CD4-positive, CD25-positive, alpha-beta regulatory T cell (primary cell): ENCODE data around the gene GTF2E1. TPM values are rescaled to one million over a fixed set of nuclear protein-coding genes. Genes with fewer than 3 reads are reported as not detected.

Experiments used
- ATAC-seq, 2 donors: fragments of 150-1000 bp; cut with Tn5 transposase; one replicate each; pipeline ENCODE4 v1.10.0; 2021; ENCODE audit warnings: low read depth in 2 of 2, moderate number of reproducible peaks in 2 of 2, moderate library complexity in 1 of 2
- DNase-seq, 3 donors: peaks; one replicate each; pipeline versions ENCODE4 v3.0.0 to v3.0.0-alpha.2; 2012 to 2022; ENCODE audit warnings: mixed read lengths in 1 of 3
- H3K27ac ChIP-seq: one replicate; pipeline ENCODE4 v1.7.0; 2013; ENCODE audit warnings: mild to moderate bottlenecking, low read length; ENCODE audit not compliant: insufficient read depth, poor library complexity, severe bottlenecking
- H3K27me3 ChIP-seq: one replicate; pipeline ENCODE4 v1.7.0; 2013; ENCODE audit warnings: low read length; ENCODE audit not compliant: control insufficient read depth, insufficient read depth
- H3K36me3 ChIP-seq: one replicate; pipeline ENCODE4 v1.7.0; 2013; ENCODE audit warnings: mild to moderate bottlenecking, low read length, moderate library complexity; ENCODE audit not compliant: control insufficient read depth, insufficient read depth
- H3K4me1 ChIP-seq: 2 replicates; pipeline ENCODE4 v1.7.0; 2013; ENCODE audit warnings: mild to moderate bottlenecking, low read length; ENCODE audit not compliant: insufficient read depth, control insufficient read depth, poor library complexity, severe bottlenecking
- H3K4me3 ChIP-seq: one replicate; pipeline ENCODE4 v1.7.0; 2013; ENCODE audit warnings: low read depth, mild to moderate bottlenecking, low read length, moderate library complexity
- H3K9me3 ChIP-seq, 2 experiments: 1 replicate in 1 of 2; 2 replicates in 1 of 2; pipeline ENCODE4 v1.7.0; 2013; ENCODE audit warnings: low read length in 2 of 2, mild to moderate bottlenecking in 1 of 2, moderate library complexity in 1 of 2; ENCODE audit not compliant: control insufficient read depth in 2 of 2
- H3K27ac Mint-ChIP-seq, 3 donors: one replicate each; pipeline ENCODE4 v1.8.0; 2020 to 2022; ENCODE audit warnings: mild to moderate bottlenecking in 3 of 3, mixed read lengths in 3 of 3, moderate library complexity in 2 of 3
- H3K27me3 Mint-ChIP-seq: one replicate; pipeline ENCODE4 v1.8.0; 2022; ENCODE audit warnings: mild to moderate bottlenecking, mixed read lengths
- H3K36me3 Mint-ChIP-seq: one replicate; pipeline ENCODE4 v1.8.0; 2020; ENCODE audit warnings: mixed read lengths
- H3K4me1 Mint-ChIP-seq, 4 donors: one replicate each; pipeline ENCODE4 v1.8.0; 2020 to 2022; ENCODE audit warnings: mixed read lengths in 4 of 4, mild to moderate bottlenecking in 1 of 4
- H3K4me3 Mint-ChIP-seq, 4 donors: one replicate each; pipeline ENCODE4 v1.8.0; 2020 to 2022; ENCODE audit warnings: mild to moderate bottlenecking in 4 of 4, mixed read lengths in 4 of 4, moderate library complexity in 3 of 4
- H3K9me3 Mint-ChIP-seq, 7 donors: one replicate each; pipeline ENCODE4 v1.8.0; 2020 to 2022; ENCODE audit warnings: mixed read lengths in 7 of 7, mild to moderate bottlenecking in 3 of 7, moderate library complexity in 2 of 7
- polyA plus RNA-seq, 4 donors: library from polyadenylated mRNA; unstranded; fragments of 300-500 nt; fragmentation: Illumina TruSeq; gene quantifications; one replicate each; pipeline ENCODE4 v1.2.3, GENCODE V29; 2021
- total RNA-seq: library from RNA; stranded (reverse); gene quantifications from one replicate; pipeline ENCODE4 v1.2.3, GENCODE V29; 2022

GTF2E1 gene
- total RNA-seq = 14.7 TPM
- 10 to 100 TPM; 16.6 to 23.1 (median 20.2) TPM for polyA plus RNA-seq

GRCh38 chr3:120742198-120742848 lies at the start of gene GTF2E1, which contains the start of gene RABL3:
TSS of gene GTF2E1 (plus strand) at chr3:120742744. CDS start at chr3:120750553, 7,809 bp downstream.
TSS of gene RABL3 (minus strand) at chr3:120742516. CDS start at chr3:120742507, 9 bp downstream.
- ATAC-seq = peak; percentile 98
- Mint-ChIP-seq H3K4me3 (peak within 1 kb of the TSS; percentile 93 to 96 (median 94)), H3K36me3 (peaks cover 4% of the 10 kb centered on the region), H3K4me1 (peaks cover 20 to 53% (median 35%) of the 10 kb centered on the region in 4 donors), H3K9me3 (peaks cover 0 to 3% (median 0%) of the 10 kb centered on the region in 7 donors), H3K27ac (peak within 1 kb of the TSS; percentile 82 to 98 (median 97)), H3K27me3 (no peaks in the 10 kb centered on the region)
- peak; percentile 97 to 99 (median 97) for DNase-seq
- peaks cover 18% of the 10 kb centered on the region for H3K4me1 ChIP-seq
- H3K36me3 ChIP-seq = peaks cover 2% of the 10 kb centered on the region
- H3K9me3 ChIP-seq = no peaks in the 10 kb centered on the region
- H3K27ac ChIP-seq = peak within 1 kb of the TSS; percentile 99
- H3K4me3 ChIP-seq = peak within 1 kb of the TSS; percentile 99
- no peaks in the 10 kb centered on the region for H3K27me3 ChIP-seq

- DNase-seq (no peak), ATAC-seq (no peak)
- Histone ChIP-seq H3K27me3 (no peaks in the 10 kb centered on the region), H3K9me3 (no peaks in the 10 kb centered on the region), H3K36me3 (peaks cover 41% of the 10 kb centered on the region), H3K27ac (no peak overlapping the region), H3K4me3 (no peak overlapping the region), H3K4me1 (no peaks in the 10 kb centered on the region)
- no peaks in the 10 kb centered on the region for H3K9me3 Mint-ChIP-seq
- H3K36me3 Mint-ChIP-seq = peaks cover 39% of the 10 kb centered on the region
- H3K4me1 Mint-ChIP-seq = peaks cover 0 to 24% (median 4%) of the 10 kb centered on the region in 4 donors
- H3K27me3 Mint-ChIP-seq = no peaks in the 10 kb centered on the region
- H3K4me3 Mint-ChIP-seq = no peak overlapping the region
- H3K27ac Mint-ChIP-seq = no peak overlapping the region
Measured at GRCh38 chr3:120693439-120694171, 48.9 kb upstream of the GTF2E1 start.

- H3K36me3 ChIP-seq = peaks cover 29% of the 10 kb centered on the region
- H3K27me3 Mint-ChIP-seq = no peaks in the 10 kb centered on the region
- peaks cover 0 to 8% (median 3%) of the 10 kb centered on the region in 7 donors for H3K9me3 Mint-ChIP-seq
- H3K4me1 ChIP-seq = no peaks in the 10 kb centered on the region
- DNase-seq = no peak
- H3K4me3 ChIP-seq = no peak overlapping the region
- no peak overlapping the region for H3K4me3 Mint-ChIP-seq
- H3K36me3 Mint-ChIP-seq = peaks cover 53% of the 10 kb centered on the region
- peaks cover 14 to 19% (median 16%) of the 10 kb centered on the region in 4 donors for H3K4me1 Mint-ChIP-seq
- ATAC-seq = no peak
- no peak overlapping the region for H3K27ac Mint-ChIP-seq
- H3K27ac ChIP-seq = no peak overlapping the region
- H3K27me3 ChIP-seq = no peaks in the 10 kb centered on the region
- H3K9me3 ChIP-seq = peaks cover 6 to 8% of the 10 kb centered on the region in 2 experiments
Measured at GRCh38 chr3:120699333-120699732, 43.2 kb upstream of the GTF2E1 start.

- no peaks in the 10 kb centered on the region for H3K27me3 Mint-ChIP-seq
- DNase-seq (no peak), ATAC-seq (no peak)
- H3K4me3 ChIP-seq = no peak overlapping the region
- no peak overlapping the region for H3K4me3 Mint-ChIP-seq
- no peaks in the 10 kb centered on the region for H3K27me3 ChIP-seq
- no peak overlapping the region for H3K27ac ChIP-seq
- H3K36me3 Mint-ChIP-seq = peaks cover 55% of the 10 kb centered on the region
- H3K4me1 Mint-ChIP-seq = peaks cover 12 to 32% (median 20%) of the 10 kb centered on the region in 4 donors
- peaks cover 6 to 8% of the 10 kb centered on the region in 2 experiments for H3K9me3 ChIP-seq
- peaks cover 47% of the 10 kb centered on the region for H3K36me3 ChIP-seq
- H3K4me1 ChIP-seq = no peaks in the 10 kb centered on the region
- no peak overlapping the region for H3K27ac Mint-ChIP-seq
- peaks cover 0 to 8% (median 5%) of the 10 kb centered on the region in 7 donors for H3K9me3 Mint-ChIP-seq
Measured at GRCh38 chr3:120705884-120706582, 36.5 kb upstream of the GTF2E1 start.

- H3K9me3 ChIP-seq = peaks cover 6 to 8% of the 10 kb centered on the region in 2 experiments
- no peak for DNase-seq
- Mint-ChIP-seq H3K27ac (peak overlapping the region in 1 of 3 donors; percentile 5), H3K36me3 (peaks cover 47% of the 10 kb centered on the region), H3K4me3 (no peak overlapping the region), H3K9me3 (peaks cover 0 to 8% (median 5%) of the 10 kb centered on the region in 7 donors), H3K4me1 (peaks cover 7 to 25% (median 17%) of the 10 kb centered on the region in 4 donors), H3K27me3 (no peaks in the 10 kb centered on the region)
- H3K36me3 ChIP-seq = peaks cover 47% of the 10 kb centered on the region
- H3K4me1 ChIP-seq = no peaks in the 10 kb centered on the region
- H3K27ac ChIP-seq = no peak overlapping the region
- no peak overlapping the region for H3K4me3 ChIP-seq
- H3K27me3 ChIP-seq = no peaks in the 10 kb centered on the region
- ATAC-seq = no peak
Measured at GRCh38 chr3:120706950-120707349, 35.6 kb upstream of the GTF2E1 start.

DNA sequence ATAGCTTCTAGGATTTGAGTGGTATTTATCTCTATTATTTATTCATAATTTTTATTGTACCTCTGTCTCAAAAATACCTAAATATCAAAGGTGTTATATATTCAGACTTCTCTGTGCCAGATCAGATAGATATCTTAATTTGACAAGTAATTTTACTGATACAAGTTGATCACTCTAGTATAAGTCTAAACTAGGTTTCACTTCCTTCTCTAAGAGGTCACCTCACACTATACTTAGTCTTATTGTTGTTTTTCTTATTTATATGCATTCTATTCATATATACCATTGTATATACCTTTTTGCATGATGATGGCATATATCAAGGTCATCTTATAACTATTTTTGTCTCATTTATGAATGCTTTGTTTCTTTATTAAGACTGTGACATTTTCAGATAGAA lies 34.1 kb upstream of the GTF2E1 start:
- H3K36me3 Mint-ChIP-seq = peaks cover 48% of the 10 kb centered on the region
- peaks cover 0 to 7% (median 3%) of the 10 kb centered on the region in 7 donors for H3K9me3 Mint-ChIP-seq

GRCh38 chr3:120710369-120710768 lies 32.2 kb upstream of the GTF2E1 start:
- Histone ChIP-seq H3K27me3 (no peaks in the 10 kb centered on the region), H3K9me3 (no peaks in the 10 kb centered on the region), H3K4me1 (no peaks in the 10 kb centered on the region), H3K4me3 (no peak overlapping the region), H3K27ac (no peak overlapping the region), H3K36me3 (peaks cover 20% of the 10 kb centered on the region)
- Mint-ChIP-seq H3K4me3 (no peak overlapping the region), H3K27ac (no peak overlapping the region), H3K36me3 (peaks cover 44% of the 10 kb centered on the region), H3K27me3 (no peaks in the 10 kb centered on the region), H3K4me1 (peaks cover 20 to 42% (median 28%) of the 10 kb centered on the region in 4 donors), H3K9me3 (peaks cover 0 to 3% (median 0%) of the 10 kb centered on the region in 7 donors)
- ATAC-seq (no peak), DNase-seq (no peak)

More for the DNA sequence above, 34.1 kb upstream of the GTF2E1 start:
- ATAC-seq (no peak), DNase-seq (no peak)
- Mint-ChIP-seq H3K27me3 (no peaks in the 10 kb centered on the region), H3K4me3 (no peak overlapping the region), H3K4me1 (peaks cover 16 to 36% (median 23%) of the 10 kb centered on the region in 4 donors), H3K27ac (no peak overlapping the region)
- Histone ChIP-seq H3K27me3 (no peaks in the 10 kb centered on the region), H3K4me3 (no peak overlapping the region), H3K9me3 (peaks cover under 1 to 2% of the 10 kb centered on the region in 2 experiments), H3K4me1 (no peaks in the 10 kb centered on the region), H3K27ac (no peak overlapping the region), H3K36me3 (peaks cover 39% of the 10 kb centered on the region)
